ENCODE results near the gene ADI1.
"Not testable (repeated sequence)": the region's sequence is repeated elsewhere in the genome, so short reads cannot be mapped to it uniquely, and the experiment has no call there.

The ADI1 gene

DNA sequence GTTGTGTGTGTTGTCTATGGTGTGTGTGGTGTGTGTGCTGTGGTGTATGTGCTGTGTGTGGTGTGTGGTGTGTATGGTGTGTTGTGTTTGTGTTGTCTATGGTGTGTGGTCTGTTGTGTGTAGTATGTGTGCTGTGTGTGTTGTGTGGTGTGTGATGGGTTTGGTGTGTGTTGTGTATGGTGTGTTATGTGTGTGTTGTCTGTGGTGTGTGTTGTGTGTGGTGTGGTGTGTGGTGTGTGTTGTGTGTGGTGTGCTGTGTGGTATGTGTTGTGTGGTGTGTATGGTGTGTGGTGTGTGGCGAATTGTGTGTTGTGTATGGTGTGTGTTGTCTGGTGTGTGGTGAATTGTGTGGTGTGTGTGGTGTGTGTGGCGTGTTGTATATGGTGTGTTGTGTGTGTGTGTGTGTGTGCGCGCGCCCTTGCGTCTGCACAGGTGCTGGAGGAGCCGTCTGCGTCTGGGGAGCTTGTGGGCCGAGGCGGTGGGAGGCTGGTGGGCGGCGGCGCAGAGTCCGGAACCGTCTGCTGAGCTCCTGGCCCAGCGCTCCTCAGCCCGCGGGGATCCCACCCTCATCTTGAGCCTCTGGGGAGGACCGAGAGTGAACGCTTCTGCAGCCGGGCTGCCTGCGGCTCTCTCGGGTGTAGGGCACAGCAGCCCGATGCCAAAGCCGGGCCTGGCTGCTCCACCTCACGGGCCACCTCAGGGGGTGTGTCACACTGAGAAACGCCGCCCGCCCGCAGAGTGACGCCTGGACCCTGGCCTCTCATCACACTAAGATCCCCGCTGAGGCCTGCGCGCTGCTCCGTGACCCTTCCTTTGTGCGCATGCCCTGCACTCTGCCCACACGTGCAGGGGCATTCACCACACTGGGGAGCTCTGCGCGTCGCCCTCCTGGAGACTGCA, 8.8 kb upstream of the ADI1 start:
- FAIRE-seq, result no peak

DNA sequence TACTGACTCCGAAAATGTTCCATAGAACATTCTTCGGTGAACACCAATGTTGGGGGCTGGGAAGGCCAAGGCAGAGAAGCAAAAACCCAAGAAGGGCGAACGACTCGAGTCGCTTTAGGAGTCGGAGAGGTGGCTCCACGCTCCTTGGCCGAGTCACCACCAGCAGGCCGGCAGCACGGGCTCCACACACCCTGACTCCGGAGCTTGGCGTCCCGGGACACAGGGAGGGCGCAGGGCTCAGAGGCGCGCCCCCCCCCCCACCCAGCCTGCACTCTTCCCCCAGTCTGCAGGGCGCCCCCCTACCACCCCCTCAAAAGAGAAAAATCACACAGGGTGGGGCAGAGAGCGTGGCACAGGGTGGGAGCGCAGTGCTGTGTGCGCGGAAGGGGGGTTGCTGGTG, 7.5 kb upstream of the ADI1 start:
- no peak for FAIRE-seq

DNA sequence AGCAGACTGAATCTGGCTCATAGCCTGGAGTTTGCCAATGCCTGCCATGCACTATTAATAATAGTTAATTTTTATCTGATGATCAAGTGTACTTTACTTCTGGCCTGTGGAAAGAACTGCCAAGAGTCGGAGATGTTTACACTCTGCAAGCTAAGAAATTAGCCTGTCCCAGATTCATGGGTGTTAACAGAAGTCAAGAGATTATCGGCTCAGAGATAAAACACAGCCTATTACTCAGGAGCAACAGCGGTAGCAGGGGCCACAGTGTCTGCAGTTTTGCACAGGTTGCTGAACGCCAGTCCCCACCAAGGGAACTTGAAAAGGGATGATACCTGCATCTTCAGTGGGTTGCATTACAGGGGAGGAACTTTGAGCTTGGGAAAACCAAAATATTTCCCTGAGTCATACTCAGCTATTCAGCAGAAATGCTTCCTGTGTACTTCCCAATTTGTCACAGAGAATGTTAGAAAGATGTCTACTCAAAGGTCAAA, 4.3 kb upstream of the ADI1 start:
- no peak for FAIRE-seq

DNA sequence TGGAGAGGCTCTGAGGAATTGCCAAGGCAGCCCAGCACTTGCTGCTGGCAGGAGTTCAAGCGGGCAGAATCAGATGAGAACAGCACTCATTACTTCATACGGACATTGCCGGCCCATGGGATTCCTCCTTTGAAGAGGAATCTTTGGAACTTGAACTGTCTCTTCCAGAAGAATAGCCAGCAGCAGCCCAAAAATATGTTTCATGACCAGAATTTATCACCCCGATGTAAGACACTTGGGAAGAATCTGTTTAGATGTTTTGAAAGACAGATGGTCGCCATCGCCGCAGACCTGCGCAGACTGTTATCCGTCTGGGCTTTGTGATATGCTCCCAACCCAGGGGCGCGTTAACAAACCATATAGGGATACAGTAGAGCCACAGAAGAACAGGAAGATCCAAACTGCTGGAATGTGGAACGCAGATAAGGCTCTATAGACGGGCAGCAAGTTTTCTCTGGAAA, 3.7 kb upstream of the ADI1 start:
- FAIRE-seq, result no peak

DNA sequence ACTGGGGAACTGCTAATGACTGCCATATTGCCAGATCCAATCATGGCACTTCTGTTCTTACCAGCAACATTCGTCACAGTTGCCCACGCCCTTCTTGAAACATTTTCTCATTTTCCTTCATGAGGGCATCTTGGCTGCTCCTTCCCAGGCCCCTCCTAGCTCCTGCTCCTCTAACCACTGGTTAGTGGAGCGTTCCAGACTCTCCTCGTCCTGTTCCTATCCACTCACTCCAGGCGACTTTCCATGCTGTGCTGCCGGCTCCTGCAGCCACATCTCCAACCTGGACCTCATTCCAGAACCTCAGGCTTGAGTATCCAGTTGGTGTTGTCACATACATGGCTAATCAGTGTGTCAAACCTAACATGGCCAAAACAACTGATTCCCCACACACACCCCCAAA, 1.3 kb upstream of the ADI1 start:
- no peak for FAIRE-seq

DNA sequence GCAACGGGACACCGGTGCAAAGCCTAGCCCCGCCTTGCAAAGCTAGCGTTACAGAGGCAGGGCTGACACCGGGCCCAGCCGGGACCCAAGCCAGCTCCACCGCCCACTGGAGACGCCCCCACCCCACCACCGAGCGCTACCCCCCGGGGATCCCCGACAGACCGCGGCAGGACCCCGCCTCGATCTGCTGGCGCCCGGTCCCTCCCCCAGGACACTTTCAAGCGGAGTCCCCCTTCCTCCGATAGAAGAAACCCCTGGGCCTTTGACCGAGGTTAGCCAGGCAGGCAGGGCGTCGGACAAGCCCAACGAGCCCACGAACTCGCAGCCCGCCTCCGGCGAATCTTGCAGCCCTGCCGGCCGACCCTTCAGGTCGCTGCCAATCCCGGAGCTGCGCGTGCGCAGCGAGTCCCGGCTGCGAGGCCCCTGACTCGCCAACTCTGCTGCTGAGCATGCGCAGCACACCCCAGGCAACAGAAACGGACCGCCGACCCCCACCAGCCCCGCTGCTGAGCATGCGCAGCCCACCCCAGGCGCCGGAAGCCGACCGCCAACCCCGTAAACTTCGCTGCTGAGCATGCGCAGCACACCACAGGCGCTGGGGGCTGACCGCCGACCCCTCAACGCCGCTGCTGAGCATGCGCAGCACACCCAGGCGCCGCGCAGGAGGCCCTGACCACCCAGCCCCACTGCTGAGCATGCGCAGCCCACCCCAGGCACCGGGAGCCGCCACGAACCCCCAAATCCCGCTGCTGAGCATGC, 656 bp downstream of the ADI1 start:
- FAIRE-seq, result no peak

DNA sequence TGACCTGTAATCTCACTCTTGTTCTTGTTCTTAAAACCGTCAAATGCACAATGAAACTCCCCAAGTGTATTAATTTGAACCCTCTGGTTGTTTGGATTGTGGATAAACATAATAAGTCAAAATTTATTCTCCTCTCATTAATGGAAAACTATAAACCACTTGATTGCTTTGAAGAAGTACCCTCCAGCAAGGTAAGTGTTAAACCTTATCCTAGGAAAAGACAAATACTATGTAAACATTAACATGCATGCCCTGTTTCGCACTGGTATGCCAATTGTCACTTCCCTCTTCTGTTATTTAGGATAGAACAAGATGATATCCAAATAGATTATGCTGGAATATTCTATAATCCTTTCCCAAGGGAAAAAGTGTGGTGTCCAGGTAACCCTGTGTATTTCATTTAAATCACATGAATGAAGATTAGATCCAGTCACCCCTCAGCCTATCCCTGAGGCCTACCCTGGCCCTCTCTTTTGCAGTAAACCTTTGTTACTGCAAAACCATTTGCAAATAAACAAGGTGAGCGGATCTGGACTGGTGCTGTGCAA, 1.3 kb downstream of the ADI1 start:
- FAIRE-seq, result peak; percentile 65

DNA sequence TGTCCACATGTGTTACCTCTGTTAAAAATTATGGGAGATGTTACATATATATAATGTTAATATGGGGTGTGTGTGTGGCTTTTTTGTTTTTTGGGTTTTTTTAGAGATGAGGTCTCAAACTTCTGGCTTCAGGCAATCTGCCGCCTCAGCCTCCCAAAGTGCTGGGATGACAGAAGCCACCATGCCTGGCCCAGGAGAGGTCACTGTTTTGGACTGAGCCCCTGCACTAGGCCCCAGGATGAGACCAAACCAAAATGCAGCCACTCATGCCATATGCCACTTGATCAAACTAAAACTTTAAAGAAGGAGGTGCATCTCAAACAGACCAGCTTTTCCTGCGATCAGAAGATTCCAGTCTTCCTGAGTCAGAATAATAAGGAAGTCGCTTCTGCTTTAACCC, 2.5 kb downstream of the ADI1 start:
- FAIRE-seq, result no peak

DNA sequence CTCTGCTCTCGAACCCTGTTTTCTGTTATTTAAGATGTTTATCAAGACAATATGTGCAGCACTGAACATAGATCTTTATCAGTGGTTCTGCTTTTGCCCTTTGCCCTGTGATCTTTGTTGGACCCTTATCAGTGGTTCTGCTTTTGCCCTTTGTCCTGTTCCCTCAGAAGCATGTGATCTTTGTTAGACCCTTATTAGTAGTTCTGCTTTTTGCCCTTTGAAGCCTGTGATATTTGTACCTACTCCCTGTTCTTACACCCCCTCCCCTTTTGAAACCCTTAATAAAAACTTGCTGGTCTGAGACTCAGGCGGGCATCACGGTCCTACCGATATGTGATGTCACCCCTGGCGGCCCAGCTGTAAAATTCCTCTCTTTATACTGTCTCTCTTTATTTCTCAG, 3.9 kb downstream of the ADI1 start:
- FAIRE-seq, result not testable (repeated sequence)

DNA sequence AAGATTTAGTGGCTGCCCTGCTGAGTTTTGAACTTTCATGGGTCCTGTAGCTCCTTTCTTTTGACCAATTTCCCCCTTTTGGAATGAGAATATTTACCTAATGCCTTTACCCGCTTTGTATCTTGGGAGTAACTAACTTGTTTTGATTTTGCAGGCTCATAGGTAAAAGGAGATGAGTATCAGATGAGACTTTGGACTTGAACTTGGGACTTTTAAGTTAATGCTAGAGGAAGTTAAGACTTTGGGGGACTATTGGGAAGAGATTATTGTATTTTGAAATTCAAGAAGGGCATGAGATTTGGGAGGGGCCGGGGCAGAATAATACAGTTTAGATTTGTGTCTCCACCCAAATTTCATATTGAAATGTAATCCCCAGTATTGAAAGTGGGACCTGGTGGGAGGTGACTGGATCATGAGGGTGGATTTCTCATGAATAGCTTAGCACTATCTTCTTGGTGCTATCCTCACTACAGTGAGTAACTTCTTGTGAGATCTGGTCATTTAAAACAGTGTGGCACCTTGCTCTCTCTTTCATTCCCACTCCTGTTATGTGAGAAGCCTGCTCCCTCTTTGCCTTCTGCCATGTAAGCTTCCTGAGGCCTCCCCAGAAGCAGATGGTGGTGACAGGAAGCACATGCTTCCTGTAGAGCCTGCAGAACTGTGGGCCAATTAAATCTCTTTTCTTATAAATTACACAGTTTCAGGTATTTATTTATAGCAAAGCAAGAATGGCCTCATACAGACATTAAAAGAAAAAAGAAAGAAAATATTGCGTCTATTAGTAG, 6.1 kb downstream of the ADI1 start:
- no peak for FAIRE-seq

DNA sequence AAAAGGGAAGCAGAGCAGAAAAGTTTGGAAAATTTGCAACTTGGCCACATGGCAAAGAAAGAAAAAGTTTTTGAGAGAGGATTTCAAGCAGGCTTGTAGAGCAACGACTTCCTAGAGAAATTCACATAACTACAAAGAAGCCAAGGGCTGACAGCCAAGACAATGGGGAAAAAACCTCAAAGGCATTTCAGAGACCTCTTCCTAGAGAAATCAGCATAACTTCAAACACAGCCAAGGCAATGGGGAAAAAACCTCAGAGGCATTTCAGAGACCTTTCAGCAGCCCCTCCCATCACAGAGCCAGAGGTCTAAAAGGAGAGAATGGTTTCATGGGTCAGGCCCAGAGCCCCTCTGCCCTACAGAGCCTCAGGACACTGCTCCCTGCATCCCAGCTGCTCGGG, 7.2 kb downstream of the ADI1 start:
- no peak for FAIRE-seq

DNA sequence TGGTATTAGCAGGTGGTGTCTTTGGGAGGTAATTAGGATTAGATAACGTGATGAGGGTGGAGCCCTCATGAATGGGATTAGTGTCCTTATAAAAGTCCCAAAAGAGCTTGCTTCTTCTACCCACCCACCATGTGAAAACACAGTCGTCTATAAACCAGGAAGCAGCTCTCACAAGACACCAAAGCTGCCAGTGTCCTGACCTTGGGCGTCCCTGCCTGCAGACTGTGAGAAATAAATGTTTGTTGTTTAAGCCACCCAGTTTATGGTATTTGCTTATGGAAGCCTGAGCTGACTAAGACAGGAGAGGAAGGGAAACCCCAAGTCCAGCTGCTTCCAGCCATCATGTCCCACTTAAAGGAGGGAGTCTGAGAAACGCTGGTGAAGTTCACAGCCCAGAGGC, 13.6 kb downstream of the ADI1 start:
- FAIRE-seq, result no peak

DNA sequence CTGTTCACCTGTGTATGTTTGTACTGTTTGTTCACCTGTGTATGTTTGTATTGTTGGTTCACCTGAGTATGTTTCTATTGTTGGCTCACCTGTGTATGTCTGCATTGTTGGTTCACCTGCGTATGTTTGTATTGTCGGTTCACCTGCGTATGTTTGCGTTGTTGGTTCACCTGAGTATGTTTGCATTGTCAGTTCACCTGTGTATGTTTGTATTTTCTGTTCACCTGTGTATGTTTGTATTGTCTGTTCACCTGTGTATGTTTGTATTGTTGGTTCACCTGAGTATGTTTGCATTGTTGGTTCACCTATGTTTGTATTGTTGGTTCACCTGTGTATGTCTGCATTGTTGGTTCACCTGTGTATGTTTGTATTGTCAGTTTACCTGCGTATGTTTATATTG, 14.6 kb downstream of the ADI1 start:
- no peak for FAIRE-seq

DNA sequence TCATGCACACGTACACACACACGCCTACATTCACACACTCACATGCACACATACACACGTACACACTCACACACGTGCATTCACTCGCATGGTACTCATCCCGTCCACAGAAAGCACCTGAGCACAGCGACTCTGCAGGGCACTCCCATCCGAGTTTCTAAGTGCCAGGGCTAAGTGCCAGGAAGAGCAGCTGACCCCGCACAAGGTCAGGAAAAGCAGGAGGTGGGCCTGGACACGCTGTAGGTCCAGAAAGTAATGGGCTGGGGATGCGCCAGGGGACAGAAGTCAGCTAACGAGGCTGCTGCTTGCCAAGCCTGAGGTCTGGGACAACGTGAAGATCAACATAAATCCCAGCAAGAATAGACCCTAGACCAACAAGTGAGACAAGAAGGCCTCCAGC, 15.8 kb downstream of the ADI1 start:
- FAIRE-seq, result no peak

DNA sequence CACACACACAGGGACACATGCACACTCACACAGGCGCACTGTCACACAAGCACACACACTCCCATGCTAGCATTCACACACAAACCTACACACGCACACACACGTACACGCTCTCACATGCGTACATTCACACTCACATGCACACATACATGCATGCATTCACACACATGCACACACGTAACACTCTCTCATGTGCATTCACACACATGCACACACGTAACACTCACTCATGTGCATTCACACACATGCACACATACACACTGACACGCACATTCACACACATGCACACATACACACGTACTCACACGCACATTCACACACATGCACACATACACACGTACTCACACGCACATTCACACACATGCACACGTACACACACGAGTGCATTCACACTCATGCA, 16.3 kb downstream of the ADI1 start:
- no peak for FAIRE-seq

DNA sequence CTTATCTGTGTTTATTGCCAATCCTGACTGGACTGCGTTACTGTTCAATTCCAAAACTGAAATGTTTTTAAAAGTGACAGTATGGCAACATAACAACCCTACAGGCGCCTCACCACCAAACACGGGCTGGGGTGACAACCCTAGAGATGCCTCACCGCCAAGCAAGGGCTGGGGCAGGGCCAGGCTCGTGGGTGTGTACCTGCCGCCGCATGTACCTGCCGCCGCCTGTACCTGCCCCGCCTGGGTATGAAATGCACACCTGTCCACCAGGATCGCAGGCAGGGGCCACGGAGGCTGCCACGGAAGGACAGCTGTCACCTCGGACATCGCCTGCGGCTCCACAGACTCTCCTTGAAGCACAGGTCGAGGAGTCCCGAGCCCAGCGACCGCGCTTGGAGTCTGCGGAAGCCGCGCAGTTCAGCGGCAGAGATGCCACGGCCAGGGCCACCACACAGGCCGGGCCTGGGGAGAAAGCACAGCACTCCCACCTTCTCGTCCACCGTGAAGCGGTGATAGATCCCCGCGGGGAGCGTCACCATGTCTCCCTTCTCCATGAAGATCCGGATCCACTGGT, 18.9 kb downstream of the ADI1 start:
- no peak for FAIRE-seq

DNA sequence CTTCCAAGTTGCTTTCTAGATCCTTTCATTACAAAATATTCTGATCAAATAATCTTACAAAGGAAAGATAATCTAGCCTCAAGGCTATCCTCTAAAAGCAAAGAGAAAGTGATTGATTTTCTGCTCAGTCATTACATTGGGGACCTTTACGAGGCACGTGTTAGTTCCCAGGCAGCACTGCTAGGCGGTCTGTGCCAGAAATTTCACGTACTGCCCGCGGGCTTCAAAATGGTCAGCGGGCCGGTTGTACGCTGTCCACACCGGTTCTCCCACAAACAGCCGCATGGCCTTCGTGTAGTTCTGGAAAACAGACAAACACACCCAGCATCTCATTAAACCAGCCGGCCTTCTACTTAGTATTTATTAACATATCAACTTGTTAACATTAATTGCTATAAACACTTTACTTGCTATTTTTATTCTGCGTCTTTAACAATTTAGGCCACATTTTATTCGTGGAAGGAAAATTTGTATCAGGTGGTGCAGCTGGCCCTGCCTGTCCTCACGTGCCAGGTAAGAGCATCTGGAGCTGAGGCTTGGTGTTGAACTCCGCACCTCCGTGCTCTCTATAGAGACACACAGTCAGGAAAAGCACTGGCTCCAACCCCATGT, 20.4 kb downstream of the ADI1 start:
- FAIRE-seq, result no peak

DNA sequence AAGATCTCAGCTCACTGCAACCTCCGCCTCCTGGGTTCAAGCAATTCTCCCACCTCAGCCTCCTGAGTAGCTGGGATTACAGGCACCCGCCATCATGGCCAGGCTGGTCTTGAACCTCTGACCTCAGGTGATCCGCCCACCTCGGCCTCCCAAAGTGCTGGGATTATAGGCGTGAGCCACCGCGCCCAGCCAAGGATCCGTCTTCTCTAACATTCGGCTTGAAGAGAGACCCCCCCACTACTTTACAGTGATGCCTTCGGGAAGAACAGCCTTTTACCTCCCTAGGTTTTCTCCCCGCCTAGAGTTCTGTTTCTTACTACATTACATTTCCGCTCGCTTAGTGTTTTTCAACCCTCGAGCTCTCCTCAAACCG, 22.6 kb downstream of the ADI1 start:
- not testable (repeated sequence) for FAIRE-seq

DNA sequence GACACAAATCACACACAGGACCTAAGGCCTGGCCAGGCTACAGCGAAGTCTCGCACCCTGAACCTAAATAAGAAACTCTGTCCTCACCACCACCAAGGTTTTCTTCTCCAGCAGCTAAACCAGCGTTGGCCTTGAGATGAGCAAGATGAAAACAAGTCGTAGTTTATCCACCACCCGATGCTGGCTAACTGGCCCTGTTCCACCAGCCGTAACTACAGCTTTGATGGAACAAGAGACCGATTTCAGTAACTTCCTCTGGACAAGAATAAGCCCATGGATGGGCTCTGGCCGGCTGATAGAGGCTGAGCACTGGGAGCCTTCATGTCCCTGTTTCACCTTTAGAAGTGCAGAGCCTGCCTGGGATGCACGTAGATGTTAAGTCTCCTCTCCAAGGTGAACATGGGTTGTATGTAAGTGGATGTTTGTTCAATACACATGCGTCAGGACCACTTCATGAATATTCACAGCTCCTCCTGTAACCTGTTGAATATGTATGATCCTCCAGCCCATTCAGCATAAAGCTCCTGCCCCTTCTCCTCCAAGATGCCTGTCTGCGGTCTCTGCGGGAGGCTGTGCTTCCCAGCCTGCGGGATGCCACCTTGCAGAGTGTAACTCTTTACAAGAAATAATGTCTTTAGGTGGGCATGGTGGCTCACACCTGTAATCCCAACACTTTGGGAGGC, 24.2 kb downstream of the ADI1 start:
- no peak for FAIRE-seq

DNA sequence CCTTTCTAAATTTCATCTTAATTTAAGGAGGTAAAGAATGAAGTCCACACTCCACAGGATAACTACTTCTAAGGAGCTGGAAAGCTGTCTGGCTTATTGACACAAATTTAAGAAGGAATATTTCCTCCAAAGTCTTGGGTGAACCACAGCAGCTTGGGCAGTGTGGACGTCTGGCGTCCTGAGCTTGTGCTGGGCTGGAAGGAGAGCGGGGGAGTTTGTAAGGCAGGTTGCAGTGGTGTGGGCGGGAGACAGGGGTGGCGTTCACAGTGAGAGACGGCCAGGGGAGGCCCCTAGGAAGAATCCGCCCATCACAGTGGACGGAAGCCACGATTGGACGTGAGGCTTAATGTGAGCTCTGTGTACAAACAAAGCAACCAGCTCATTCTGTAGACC, 25.7 kb downstream of the ADI1 start:
- FAIRE-seq, result no peak

DNA sequence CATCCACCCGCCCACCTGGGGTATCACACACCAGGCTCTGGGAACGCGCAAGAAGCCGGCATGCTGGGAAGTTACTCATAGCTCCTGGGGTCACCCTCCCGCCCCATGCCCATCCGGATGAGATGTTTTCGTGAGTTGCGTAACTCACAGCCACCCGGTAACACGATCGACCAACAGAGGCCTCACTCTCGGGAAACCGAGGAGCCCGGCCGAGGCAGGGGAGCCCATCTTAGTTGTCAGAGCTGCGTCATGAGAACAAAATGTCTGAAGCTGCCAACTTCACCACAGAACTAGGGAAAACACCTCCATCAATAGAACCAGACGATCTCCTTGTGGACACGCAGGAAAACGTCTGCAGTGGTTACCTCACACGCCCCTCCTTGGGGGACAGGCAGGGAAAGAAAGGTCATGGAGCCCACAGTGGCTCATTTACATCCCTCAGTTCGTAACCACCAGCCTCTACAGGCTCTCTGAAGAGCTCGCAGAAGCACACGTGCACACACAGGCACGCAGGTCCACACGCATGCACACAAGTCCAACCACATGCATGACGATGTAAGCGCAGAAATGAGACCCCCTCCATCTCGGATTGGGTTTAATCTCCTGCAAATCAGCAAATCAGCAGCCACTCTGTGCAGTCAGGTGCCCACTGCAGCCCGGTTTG, 26.2 kb downstream of the ADI1 start:
- FAIRE-seq, result no peak
